DMS 273 (cell line): ENCODE data around the gene PIWIL4.
"Not testable (repeated sequence)": the region's sequence is repeated elsewhere in the genome, so short reads cannot be mapped to it uniquely, and the experiment has no call there.

Experiments
- DNase-seq: peaks from one replicate; lab custom pipeline; 2025; ENCODE audit not compliant: unreplicated experiment; lab: John Stamatoyannopoulos, UW

The PIWIL4 gene

GRCh38 chr11:94635072-94635471 is 67.9 kb downstream of the PIWIL4 start:
- DNase-seq = peak; percentile 16

DNA sequence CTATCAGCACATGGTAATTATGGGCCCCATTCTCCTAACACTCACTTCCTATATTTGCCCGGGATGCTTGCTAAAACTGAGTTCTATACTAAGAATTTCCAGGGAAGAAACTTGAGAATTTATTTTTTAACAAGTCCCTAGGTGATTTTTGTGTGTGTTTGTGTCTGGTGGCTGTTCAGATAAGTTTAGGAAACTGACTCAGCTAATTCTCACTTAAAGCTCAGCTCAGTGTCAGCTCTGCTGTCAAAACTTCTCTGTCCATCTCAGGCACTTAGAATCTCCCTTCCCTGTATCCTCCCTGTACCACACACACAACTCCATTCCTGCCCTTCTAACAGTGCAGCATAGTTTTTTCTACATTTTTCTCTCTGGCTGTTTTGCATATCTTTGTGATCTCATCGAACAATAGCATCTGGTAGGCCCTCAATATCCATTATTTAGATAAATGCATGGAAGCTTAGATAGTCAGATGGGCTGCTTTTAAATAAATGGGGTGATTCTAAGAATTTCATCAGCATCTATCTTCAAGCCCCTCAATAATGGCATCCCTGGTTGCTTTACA is 69.3 kb downstream of the PIWIL4 start:
- no peak for DNase-seq

DNA sequence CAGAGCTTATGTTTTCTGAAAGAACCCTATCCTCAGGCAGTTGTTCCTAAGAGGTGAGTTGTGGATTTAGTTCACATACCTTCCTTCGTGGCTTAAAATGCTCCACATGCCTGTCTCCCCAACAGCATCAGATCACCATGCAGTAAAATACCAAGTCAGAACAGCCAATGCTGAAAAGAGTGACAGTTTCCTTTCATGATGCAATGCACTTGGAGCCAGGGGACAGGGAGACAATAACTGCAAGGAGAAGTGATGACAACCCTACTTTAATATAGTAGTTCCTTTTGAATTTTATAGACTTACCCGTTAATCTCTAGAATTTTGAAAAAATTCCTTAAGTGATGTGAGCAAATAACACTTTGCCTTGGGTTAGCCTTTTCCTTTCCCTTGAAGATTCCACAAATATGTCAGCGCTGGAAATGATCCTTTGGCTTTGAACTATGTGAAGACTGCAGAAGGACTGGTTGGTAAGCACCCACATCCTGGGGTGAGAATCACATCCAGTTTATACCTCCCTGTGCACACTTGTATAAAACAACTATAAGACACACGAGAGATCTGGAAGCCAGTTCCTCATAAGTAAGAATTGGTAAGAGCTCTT is 71.2 kb downstream of the PIWIL4 start:
- DNase-seq = no peak

- DNase-seq = no peak
These were observed 71.8 kb downstream of the PIWIL4 start for GRCh38 chr11:94638902-94639373.

DNA sequence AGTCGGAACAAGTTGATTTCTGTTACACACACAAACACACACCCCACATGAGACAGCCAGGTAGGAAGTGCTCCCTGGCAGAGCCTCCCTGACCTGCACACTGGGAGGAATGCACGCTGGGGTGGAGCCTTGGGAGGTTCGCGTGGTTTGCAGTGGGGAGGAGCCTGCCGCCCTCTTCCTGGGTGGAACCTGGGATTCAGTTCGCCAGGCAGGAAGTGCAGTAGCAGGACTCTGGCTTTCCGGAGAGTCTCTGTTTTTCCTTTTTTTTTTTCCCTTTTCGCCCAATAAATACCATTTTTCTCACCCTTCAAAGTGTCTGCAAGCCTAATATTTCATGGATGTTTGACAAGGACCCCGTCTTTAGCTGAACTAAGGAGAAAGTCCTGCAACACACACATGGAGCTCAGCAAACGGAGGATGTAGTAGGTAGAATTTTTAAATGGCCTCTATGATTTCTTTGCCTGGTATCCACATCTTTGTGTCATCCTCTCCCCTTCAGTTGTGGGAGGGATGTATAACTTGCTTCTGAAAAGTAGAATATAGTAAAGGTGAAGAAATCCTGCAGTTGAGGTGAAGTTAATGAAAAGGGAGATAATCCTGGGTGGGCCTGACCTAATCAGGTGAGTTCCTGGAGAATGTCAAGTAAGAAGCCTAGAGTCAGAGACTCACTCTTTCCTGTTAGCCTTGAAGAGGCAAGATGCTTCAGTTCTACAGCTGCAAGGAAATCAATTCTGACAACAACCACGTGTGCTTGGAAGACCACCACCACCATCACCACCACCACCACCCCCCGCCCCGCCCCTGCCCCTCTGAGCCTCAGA is 72.9 kb downstream of the PIWIL4 start:
- DNase-seq = no peak

GRCh38 chr11:94641167-94641761 is 74.1 kb downstream of the PIWIL4 start:
- no peak for DNase-seq

DNA sequence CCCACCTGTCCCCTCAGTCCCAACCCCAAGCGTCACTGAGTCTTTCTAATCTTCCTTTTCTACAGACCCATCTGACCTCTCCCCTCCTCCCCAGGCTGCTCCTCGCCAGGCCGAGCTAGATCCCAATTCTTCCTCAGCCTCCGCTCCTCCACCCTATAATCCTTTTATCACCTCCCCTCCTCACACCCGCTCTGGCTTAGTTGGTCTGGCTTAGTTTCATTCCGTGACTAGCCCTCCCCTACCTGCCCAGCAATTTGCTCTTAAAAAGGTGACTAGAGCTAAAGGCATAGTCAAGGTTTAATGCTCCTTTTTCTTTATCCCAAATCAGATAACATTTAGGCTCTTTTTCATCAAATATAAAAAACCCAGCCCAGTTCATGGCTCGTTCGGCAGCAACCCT is 76.0 kb downstream of the PIWIL4 start:
- DNase-seq = not testable (repeated sequence)

DNA sequence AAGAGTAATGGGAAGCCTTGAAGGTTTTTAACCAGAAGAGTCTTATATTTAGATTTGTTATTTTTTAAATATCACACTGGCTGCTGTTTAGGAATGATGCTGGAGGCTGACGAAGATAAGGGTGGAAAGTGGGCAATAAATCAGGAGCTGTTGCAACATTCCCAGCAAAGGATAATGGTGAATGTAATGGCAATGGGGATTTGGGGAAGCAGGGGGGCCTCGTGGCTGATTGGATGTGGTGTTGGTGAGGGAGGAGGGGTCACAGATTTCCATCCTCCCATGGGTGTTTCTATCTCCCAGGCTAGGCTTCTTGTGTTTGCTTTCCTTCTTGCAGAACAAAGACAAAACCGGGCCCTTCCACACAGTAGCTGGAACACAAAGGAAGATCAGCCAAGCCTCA is 80.8 kb downstream of the PIWIL4 start:
- DNase-seq = no peak

GRCh38 chr11:94648789-94649188 is 81.6 kb downstream of the PIWIL4 start:
- DNase-seq = no peak

- no peak for DNase-seq
These were observed 82.1 kb downstream of the PIWIL4 start for GRCh38 chr11:94649254-94649653.

DNA sequence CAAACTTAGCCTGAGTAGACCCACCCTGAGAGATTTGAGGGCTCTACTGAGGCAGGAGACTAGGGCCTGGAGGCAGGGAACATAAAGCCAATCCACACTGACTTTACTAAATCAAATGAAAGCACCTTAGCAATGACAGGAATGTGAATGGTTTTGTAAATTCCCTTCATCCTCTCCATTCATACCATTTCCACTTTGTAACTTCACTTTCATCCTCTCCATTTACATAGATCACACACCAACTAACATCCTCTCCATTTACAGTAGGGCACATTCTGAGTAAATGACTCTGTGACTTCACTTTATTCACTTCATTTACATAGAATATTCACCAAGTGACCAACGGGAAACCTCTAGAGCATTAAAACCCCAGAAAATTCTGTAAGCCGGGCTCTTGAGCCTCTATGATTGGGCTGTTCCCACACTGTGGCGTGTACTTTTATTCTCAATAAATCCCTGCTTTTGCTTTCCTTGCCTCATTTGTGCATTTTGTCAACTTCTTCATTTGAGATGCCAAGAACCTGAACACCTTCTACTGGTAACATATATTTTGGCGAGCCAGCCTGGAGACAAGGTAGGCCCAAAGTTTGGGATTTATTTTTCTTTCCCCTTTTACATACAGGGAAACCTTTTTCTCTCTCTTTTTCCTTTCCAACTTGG is 82.9 kb downstream of the PIWIL4 start:
- DNase-seq = no peak

DNA sequence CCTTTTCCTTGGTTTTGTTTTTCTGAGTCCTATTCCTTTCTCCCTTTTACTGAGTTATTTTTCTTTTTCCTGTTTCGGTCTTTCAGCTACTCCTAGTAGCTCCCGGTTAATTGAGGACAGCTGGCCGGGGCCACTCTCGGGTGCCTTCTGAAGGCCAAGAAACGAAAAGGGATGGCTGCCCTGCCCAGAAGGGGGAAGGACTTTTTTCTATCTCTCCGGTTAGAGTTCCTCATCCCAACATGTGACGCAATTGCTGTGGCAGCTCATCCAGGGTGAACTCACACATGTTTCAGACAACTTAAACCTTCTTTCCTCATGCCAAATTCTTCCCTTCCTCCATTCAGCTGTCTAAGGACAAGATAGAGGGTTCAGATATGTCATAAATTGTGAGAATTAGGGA is 83.6 kb downstream of the PIWIL4 start:
- no peak for DNase-seq

DNA sequence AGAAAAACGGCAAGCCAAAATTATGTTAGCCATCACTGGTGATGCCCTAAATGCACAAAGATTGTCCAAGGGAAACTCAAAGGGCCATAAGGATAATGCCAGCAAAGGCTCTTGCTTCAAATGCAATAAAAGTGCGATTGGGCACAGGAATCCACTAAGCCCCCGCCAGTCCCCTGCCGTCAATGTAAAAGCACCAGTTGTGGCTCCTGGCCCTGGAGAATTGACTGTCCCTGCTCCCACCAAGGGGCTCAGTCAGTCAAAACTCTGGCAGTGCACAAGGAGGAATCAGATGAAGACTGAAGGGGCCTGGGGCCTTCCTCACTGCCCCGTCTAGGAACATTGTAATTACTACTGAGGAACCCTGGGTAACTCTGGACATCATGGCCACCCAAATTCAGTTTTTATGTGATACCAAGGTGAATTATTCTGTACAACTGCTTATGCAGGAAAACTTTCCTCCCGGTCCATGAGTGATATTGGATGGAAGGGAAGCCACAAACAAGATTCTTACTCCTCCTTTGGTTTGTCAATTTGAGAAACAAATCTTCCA is 85.6 kb downstream of the PIWIL4 start:
- DNase-seq = no peak

DNA sequence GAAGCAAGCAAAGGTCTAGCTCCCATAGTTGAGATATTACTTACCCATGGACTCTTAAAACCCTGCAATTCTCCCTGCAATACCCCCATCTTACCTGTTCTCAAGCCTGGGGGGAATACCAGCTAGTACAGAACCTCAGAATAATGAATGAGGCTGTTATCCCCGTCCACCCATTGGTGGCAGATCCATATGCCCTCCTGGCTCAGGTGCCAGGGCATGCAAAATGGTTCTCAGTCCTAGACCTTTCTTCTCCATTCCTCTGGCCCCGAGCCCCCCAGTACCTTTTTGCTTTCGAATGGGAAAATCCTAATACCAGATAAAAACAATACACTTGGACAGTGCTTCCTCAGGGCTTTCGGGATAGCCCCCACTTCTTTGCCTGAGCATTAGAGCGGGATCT is 86.4 kb downstream of the PIWIL4 start:
- DNase-seq = no peak

GRCh38 chr11:94654201-94654600 is 87.0 kb downstream of the PIWIL4 start:
- DNase-seq = no peak

DNA sequence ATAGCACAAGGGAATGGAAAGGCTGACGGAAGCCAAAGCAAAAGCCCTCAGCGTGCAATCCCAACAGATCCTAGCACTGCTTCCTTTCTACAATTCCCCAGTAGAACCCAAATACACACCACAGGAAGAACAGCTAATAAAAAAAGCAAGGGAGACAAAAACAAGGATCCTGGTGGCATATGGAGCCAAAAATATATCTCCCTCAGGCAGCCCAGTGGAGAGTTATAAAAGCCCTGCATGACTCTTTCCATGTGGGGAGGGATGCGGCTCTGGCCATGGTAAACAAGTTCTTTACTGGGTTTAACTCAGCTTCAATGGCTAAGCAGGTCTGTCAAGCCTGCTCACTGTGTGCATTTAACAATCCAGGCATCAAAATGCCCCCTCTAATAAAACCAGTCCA is 88.1 kb downstream of the PIWIL4 start:
- DNase-seq = no peak

- no peak for DNase-seq
These were observed 88.8 kb downstream of the PIWIL4 start for GRCh38 chr11:94655956-94656355.

DNA sequence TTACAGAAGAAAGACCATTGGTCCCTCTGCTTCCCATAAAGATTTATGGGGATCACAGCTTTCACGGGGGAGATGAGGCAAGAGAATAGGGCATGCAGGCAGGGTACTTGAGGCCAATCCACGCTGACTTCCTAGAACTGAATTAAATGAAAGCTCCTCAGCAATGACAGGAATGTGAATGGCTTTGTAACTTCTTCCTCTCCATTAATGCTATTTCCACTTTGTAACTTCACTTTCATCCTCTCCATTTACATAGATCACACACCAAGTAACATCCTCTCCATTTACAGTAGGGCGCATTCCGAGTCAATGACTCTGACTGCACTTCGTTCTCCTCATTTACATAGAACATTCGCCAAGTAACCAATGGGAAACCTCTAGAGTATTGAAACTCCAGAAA is 89.8 kb downstream of the PIWIL4 start:
- DNase-seq = no peak

- DNase-seq = no peak
These were observed 90.5 kb downstream of the PIWIL4 start for GRCh38 chr11:94657629-94658028.

DNA sequence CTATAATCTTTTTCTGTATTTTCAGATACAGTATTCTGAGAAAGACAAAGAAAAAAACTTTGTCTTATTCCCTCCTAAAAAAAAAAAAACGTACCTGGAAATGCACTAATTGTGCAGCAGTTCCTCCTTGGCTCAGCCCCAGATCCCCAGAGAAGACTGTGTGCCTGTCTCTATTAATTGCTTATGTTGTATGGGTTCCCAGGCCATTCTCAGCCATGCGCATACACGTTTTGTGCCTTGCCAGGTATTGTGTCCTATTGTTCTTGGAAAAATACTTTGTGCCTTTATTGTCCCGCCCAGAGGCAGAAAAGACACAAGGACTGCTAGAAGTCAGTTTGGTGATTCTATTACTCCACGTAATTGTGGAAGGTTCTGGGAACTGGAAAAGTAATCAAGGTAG is 91.2 kb downstream of the PIWIL4 start:
- no peak for DNase-seq

DNA sequence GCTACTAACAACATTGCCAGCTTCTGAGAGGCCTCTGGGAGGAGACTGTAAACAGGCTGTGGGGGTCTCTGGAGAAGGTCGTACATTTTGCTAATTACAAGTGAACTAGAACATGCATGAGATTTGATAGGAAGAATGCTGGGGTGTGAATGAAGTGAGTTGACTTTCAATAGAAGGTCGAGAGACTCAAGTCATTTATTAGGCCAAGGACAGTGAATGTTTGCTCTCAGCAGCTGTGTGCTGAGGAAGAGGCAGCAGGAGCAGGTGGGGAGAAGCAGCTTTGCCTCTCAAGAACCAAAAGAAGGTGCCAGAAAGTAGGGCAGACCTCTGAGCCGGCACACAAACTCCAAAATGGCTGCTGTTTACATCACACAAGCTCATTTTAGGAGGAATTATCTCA is 91.7 kb downstream of the PIWIL4 start:
- DNase-seq = no peak
